NCI-H2196 (cell line): ENCODE measurements around the gene DSCAML1.

Experiments used
- DNase-seq: peaks from one replicate; lab custom pipeline; 2025; ENCODE audit not compliant: unreplicated experiment; lab: John Stamatoyannopoulos, UW

Gene DSCAML1

DNA sequence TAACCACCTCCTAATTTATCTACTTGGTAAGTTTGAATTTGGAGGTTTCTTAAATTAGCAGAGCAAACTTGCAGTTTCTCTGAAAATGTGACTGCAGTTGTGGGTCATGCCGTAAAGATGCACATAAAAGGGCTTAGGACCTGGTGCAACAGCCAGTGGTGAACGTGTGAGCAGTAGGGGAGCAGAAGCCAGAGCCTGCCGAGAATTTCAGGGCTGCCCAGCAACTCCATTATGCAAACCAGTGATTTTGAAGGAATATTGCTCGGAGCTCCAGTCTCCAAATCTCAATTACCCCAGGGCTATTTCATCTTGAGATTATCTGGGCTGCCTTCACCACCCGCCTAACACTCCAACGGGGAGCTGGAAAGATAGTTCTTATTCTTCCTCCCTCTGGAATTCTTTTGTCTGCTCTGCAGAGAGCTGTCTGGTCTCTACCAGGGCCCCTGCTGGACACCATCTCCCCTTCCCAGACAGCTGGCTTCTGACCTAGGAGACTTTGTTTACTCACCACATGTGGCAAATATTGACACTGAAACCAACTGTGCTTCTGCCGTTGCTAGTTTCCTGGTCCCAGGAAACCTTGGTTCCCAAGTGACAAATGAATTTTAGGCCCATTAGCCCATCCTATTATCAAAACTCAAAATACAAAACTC is 93.9 kb downstream of the DSCAML1 start:
- peak; percentile 61 for DNase-seq

DNA sequence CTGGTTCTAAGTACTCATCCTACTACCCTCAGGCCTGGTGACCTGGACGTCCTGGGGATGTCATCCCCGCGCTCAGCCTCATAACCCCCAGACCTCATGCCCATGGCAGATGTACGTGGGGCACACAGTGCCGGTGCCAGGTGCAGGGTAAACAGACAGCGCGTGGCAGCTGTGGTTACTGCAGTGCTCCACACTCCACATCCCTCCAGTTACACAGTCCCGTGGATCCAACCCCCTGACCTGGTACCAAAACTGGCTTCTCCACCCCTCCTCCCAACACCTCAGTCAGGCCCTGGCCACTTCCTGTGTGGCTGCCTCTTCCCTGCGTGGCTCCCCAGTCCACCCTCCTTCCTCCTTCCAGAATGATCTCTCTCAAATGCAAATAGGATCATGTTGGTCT is 95.2 kb downstream of the DSCAML1 start:
- DNase-seq, result no peak

DNA sequence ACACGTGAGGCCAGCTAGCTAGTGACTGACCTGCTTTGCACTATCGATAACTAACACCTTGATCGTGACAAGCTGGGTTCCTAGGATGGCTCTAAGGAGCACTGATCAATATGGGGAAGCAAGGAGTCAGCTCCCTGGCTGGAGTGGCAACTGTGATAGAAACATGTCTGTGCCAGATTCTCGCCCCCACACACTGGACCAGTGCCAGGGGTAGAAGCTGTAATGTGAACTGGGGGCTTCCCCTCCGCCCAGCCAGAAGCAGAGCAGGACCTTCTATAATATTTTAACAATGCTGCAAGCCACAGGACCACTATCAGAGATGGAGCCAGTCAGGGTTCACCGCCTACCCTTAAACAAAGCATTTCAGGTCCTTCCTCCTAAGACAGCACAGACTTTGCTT is 96.5 kb downstream of the DSCAML1 start:
- DNase-seq, result no peak

DNA sequence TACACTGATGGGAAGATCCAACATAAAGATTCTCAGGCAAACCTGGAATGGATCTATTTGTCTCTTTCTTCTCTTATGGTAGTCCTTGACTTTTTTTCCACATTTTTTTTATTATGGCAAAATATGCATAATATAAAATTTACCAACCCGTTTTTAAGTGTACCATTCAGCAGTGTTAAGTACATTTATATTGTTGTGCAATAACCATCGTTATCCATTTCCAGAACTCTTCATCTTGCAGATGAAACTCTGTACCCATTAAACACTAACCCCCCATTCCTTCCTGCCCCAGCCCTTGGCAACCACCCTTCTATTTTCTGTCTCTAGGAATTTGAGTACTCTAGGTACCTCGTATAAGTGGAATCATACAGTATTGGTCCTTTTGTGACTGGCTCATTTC is 99.7 kb downstream of the DSCAML1 start:
- DNase-seq, result no peak

DNA sequence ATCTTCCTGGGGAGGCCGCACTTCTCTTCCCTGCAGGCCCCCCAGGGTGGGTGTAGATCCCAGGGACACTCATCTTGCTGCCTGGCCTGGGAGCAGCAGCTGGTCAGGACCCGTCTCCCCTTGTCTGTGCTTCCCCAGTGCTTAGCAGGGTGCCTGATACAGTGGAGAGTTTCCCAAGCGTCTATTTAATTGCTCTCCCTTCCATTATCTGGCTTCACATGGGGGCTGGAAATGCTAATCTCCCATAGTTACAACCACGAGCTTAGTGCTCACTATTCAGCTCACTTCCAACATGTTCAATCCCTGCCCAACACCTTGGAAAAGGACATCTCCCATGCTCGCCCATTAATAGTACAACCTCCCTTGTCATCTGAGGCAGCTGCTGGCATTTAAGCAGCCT is 100.5 kb downstream of the DSCAML1 start:
- no peak for DNase-seq

DNA sequence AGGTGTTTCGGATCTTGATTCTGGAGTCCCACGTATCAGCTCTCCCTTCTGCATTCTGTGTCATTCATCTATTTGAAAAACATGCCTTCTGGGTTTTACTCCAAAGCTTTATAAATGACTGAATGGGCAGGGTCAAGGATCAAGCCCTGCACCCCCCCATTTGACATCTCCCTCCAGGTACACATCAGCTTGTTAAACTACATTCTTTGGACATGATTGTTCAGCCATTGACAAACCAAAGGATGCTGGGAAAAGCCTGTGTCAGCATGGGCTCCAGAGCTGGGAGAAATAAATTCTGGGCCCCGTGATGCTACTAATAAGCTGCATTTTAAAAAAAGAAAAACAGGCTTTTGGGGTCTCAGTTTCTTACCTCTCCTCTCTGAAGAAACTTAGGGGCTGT is 103.7 kb downstream of the DSCAML1 start:
- DNase-seq, result no peak

DNA sequence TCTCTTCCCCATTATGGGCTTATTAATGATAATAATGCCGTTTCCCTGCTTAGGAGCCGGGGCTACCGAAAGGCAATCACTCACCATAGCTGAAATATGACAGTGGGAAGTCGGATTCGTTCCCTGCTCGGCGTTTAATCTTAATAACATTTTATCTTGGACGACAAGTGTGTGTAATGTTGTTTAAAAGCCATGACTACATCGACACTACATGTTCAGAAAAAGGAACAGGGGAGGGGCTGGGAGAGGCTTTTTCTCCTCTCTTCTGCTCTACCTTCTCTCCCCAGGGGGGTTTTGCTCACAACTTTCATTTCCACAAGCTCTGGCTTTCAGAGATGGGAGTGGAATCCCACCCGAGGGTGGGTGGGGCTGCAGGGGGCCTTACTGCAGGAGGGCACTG is 105.5 kb downstream of the DSCAML1 start:
- no peak for DNase-seq

DNA sequence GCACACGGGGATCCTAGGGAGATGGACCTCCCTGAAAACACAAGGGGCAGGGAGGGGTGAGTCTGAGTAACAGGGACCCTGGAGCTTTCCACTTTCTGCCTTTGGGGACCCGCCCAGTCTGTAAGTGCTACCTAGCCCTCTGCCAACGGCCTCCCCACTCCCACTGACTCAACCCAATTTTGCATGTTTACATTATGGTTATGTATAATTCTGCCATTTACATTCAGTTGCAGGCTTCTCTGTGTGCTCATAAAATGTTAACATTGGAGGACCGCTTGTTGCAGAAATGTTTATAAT is 105.8 kb downstream of the DSCAML1 start:
- DNase-seq, result no peak

DNA sequence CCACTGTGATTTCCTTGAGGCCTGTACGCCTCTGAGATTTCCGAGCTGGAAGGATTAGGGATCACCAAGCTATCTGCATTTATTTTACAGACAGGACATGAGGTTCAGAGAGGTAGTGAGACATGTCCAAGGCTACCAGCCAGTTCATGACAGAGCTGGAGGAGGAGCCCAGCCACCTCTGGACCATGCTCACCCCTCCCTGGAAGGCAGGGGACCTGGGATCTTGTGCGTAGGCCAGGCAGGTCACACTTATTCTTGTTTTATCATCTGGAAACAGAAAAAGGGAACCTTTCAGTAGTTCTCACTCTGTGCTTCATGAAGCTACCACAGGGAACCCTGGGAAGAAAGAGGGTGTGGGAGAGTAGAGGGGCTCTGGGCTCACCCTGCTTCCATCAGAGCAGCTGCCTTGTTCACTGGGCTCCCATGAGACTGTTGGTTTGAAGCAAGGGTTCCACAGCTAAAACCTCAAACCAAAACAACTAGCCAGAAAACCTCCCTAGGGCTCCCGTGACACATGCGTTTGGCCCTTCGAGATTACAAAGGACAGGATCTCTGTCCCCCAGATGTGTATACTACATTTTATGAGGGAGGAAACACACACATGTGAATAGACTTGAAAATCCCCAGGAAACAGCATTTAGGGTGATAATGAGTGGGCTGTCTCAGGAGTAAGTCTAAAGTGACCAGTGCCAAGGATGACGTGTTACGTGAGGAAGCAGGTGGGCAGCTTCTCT is 106.4 kb downstream of the DSCAML1 start:
- no peak for DNase-seq

DNA sequence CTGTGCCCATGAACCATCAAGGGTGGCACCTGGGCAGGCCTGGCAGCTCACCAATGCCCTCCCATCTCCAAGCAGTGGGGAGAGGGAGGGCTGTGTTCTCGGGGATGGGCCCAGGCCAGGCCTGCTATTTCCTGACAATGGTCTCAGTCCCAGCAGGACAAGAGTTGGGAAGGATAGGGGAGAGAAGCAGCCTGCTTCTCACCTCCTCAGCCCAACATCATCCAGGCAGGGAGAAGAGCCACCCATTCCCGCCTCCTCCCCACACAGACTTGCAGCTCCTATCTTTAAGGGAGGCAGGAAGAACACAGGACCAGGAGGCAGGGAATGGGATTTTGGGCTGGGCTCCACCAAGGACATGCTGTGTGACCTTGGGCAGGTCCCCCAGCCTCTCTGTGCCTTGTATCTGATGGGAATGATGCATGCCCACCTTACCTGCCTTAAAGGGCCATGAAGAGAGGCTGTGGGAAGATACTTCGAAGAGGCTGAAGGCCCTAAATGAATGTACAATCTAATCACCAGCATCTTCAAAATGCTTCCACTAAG is 108.7 kb downstream of the DSCAML1 start:
- DNase-seq, result no peak

DNA sequence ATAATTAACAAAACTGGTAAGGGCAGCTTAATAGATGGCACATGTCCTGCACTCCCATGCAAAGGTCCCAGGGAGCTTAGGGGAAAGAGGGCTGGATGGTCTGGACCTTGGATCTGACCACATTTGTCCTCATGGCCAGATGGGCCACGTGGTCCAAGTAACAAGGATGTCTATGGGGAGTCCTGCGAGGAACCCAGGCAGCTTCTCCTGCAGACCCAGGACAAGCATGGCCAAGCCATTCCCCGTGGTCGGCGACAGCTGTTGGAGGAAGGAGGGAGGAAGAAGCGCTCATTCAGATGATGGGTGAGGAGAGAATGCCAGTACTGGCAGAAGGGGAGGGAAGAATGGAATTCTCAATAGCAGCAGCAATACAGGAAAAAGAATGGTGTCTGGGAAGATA is 109.2 kb downstream of the DSCAML1 start:
- no peak for DNase-seq

DNA sequence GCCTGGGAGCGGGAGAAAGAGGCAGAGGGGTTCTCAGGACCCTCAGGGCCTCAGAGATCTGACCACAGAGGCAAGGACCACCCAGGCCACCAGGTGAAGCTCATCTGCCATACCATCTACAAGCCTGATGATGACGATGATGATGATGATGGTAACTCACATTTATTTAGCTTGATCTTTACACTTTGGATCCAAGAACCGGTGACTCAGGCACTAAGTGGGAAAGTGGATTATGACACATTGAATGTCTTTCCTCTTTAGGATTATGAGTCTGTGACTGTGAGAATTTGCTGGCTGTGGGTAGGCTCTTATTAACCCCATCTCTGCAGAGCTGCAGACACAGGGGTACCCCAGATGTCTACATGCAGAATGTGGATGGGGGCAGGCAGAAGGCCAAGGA is 110.3 kb downstream of the DSCAML1 start:
- DNase-seq, result no peak

DNA sequence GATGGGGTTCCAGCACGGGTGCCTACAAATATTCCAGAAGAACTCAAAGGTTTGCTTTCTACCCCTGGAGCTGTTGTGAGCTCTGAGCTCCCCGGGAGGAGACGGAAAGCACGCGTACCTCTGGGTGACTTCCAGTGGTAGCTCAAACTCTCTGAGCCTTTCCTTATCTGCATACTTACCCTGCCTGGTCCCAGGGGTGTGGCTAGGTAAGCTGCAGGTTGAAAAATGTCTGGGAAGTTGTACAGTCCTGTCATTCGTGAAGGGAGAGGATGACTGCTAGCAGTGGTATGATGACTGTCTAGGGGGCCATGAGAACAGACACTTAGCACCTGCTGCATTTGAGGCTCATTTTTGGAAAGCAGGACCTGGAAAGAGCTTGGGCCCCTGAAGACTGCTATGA is 111.5 kb downstream of the DSCAML1 start:
- no peak for DNase-seq

DNA sequence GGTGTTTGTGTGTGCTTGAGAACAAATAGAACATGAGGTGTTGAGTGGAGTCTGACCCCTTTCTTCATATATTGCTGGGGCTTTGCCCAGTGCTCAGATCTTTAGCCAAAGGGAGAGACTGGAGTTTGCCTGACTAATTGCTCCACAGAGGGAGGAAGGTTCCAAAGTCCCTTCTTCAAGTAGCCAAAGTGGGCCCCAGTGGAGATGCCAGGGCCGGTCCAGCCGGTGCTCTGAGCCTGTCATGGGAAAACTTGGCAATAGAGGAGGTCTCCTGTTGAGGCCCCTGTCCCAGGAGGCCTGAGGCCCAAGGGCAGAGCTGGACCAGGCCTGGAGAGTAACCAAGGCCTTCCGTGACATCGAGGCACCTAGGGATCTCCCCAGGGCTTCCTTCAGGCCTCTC is 112.3 kb downstream of the DSCAML1 start:
- no peak for DNase-seq

DNA sequence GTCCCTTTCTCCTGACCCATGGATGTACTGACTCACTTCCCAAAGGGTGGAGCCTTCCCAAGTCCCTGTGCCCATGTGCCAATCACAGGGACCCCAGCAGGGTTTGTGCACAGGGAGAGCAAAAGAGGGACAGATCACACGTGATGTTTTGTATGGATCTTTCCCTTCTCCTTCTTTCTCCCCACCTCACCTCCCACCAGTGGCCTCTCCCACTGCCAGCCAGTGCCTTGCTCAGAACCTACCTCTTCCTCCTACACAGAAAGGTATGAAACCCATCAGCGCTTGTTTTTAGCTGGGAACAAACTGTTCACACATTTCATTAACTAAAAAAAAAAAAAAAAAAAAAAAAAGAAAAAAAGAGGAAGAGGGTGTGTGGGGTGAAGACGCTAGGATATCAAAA is 112.9 kb downstream of the DSCAML1 start:
- no peak for DNase-seq

DNA sequence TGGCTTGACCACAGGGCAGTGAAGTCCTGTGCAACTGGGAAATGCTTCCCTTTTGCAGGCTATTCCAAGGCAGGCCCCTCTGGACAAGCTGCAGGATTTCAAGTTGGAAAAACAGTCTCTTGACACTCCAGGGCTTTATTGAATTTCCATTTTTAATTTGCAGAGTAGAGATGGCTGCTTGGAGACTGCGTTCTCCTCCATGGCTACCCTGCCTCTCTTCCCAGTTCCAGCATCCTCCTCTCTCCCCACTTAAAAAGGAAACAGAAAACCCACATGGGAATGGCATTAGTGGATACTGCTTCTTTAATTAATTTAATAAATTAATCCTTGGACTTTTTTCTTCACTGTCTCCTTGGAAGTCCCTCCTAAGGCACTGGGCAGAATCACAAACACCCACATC is 115.6 kb downstream of the DSCAML1 start:
- no peak for DNase-seq

DNA sequence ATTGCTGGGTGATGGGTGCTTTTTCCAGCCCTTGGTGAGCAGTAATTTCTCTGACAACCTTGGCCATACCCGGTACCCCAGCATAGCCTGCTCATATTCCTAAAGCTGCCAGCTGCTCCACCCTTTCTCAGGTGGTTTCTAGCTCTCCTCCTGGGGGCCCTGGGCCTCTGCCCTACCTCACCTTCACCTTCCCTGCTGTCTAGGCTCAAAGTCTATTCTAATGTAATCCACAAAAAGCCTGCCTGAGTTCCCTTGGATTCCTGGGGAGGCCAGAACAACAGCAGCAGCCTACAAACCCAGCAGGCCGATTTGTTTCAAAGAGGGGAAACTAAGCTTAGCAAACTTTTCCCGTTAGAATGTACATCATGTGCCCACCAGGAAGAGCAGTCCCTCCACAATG is 117.6 kb downstream of the DSCAML1 start:
- no peak for DNase-seq

DNA sequence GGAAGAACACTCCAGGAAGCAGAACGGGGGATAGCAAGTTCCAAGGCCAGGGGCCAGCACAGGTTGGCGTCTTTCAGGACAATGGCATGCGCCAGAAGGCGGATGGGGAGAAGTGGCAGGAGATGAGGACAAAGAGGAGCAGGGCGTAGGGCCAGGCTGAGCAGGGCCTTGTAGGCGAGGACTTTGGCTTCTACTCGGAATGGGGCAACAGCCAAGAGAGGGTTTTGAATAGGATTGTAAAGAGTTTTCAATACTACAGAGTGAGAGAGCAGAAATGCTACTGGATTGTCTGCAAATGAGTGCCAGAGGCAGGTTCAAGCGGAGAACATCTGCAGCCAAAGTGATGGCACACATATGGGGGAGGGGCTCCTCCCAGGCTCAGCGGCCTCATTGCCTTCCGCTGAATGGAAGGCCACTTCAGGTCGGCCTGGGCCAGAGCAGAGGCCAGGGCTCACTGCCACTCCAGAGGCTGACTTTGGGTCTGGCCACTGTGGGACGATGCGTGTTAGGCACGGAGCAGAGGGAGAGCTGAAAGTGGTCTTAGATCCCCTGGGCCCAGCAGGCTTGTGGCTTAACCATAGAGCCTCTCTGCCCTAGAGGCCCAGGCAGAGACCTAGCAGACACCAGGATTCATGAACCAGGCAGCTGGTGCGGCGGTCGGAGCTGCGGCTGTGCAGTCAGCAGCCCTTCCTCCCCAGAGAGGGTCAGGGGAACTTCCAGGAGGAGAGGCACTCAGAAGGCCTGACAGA is 118.2 kb downstream of the DSCAML1 start:
- no peak for DNase-seq

DNA sequence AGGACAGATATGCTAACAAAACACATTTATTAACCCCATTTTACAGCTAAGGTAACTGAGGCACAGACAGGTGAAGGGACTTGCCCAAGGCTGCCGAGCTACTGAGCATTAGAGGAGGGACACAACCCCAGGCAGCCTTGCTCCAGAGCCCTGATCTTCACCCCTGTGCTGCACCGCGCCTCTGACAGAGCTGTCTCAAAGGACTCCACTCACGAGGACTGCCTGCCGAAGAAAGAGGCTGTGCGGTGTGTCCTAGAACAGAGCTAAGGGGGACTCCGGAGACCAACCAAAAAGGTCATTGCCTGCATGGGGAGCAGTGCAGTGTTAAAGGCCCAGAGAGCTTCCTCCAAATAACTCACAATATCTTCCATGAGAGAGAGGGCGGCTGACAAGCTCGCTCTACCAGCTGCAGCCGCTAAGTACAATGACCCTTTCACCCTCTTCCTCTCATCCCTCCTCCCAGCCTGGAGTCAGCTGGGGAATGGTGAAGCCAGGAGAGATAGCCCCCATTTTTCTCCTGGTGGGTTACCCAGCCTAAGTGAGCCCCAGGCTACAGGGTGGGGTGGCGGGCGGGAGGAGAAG is 119.2 kb downstream of the DSCAML1 start:
- DNase-seq, result no peak

DNA sequence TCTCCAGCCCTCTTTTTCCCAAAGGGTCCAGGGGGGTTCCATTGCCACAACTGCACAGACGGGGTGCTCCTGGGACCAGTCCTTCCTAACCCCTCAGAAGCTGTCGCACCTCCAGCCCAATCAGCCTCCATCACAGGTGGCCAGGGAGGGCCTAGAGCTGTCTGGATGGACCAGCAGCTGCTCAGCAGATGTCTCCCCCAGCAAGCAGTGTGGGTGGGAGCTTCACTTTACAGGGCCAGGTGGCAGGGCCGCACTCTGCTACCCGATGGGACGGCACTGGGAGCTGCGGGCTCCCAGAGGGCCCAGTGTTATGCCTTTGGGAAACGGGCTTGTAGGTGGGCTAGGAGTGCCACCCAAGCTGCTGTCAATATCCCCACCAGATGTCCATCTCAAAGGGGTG is 120.5 kb downstream of the DSCAML1 start:
- no peak for DNase-seq

DNA sequence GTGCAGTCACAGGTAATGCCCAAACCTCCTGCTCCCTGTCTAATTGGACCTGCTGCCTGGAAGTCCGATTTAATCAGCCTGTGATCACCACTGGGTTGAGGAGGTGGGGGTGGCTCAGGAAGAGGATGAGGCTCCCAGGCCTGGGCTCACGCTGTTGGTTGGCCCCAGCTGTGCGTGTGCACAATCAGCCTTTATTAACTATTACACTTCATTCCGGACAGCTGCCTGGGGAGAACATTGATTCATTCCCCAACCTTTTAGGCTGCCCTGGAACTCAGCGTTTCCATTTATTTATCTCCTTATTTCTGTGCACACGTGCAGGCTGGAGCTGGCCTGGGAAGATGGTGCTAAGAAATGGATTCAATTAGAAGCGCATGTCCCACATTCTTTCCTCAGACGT is 123.4 kb downstream of the DSCAML1 start:
- DNase-seq, result no peak

DNA sequence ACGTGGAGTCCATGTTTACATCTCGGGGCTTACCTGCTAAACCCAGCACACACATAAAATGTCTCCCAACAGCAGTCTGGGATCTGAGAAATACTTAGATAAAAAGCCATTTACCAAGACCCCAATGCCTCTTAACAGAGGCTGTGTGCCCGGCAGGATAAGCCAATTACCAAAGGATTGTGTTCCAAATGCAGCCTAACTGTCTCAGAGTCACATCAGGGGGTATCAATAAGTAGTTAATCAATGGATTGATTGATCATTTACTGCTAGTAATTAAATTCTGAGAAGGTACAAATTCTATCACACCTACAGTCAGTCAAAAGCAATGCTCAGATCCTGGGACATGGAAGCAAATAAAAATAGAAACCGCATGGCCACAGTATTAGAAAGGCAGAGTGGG is 125.6 kb downstream of the DSCAML1 start:
- DNase-seq, result no peak
